Smooth muscle cell (in vitro differentiated cells): Measurements from ENCODE around the gene MYH6. TPM values are rescaled to one million over a fixed set of nuclear protein-coding genes. Genes with fewer than 3 reads are reported as not detected.
"Not testable (repeated sequence)": the region's sequence is repeated elsewhere in the genome, so short reads cannot be mapped to it uniquely, and the experiment has no call there.

Experiments used
- DNase-seq: peaks from one replicate; lab custom pipeline; 2025; ENCODE audit not compliant: unreplicated experiment; lab: John Stamatoyannopoulos, UW
- H2AFZ ChIP-seq: fragments of 200-600 bp; sonication (generic); 2 replicates; pipeline ENCODE4 v1.6.0; 2016; ENCODE audit warnings: antibody characterized with exemption, low read depth, mild to moderate bottlenecking
- H3F3A ChIP-seq: fragments of 200-600 bp; sonication (generic); 2 replicates; pipeline ENCODE4 v1.6.0; 2017; ENCODE audit warnings: antibody characterized with exemption, low read depth
- H3K27ac ChIP-seq: fragments of 200-600 bp; sonication (generic); 2 replicates; pipeline ENCODE4 v1.5.1; 2016; ENCODE audit warnings: low read depth, mild to moderate bottlenecking
- H3K27me3 ChIP-seq: fragments of 200-600 bp; sonication (generic); 2 replicates; pipeline ENCODE4 v1.6.1; 2016; ENCODE audit warnings: low read depth, mild to moderate bottlenecking
- H3K36me3 ChIP-seq: fragments of 200-600 bp; sonication (generic); 2 replicates; pipeline ENCODE4 v1.5.1; 2016; ENCODE audit warnings: low read depth
- H3K4me1 ChIP-seq: fragments of 200-600 bp; sonication (generic); 2 replicates; pipeline ENCODE4 v1.5.1; 2016; ENCODE audit warnings: low read depth
- H3K4me2 ChIP-seq: fragments of 200-600 bp; sonication (generic); 2 replicates; pipeline ENCODE4 v1.6.0; 2016; ENCODE audit warnings: mild to moderate bottlenecking
- H3K4me3 ChIP-seq: fragments of 200-600 bp; sonication (generic); 2 replicates; pipeline ENCODE4 v1.5.1; 2016; ENCODE audit warnings: mild to moderate bottlenecking
- H3K79me2 ChIP-seq: fragments of 200-600 bp; sonication (generic); 2 replicates; pipeline ENCODE4 v1.6.0; 2016; ENCODE audit warnings: low read depth, mild to moderate bottlenecking
- H3K9ac ChIP-seq: fragments of 200-600 bp; sonication (generic); 2 replicates; pipeline ENCODE4 v1.6.0; 2016; ENCODE audit warnings: low read depth
- H3K9me3 ChIP-seq: fragments of 200-600 bp; sonication (generic); replicated peaks from 2 replicates; pipeline ENCODE4 v1.5.1; 2016; ENCODE audit warnings: low read depth
- H4K20me1 ChIP-seq: fragments of 200-600 bp; sonication (generic); 2 replicates; pipeline ENCODE4 v1.6.0; 2016; ENCODE audit warnings: low read depth
- WGBS: methylation state at CpG from one replicate; pipeline ENCODE4 v1.1.7; 2016; ENCODE audit warnings: low lambda C conversion rate; 5-methylcytosine and 5-hydroxymethylcytosine counted together
- polyA plus RNA-seq: library from polyadenylated mRNA; unstranded; fragments of >200 nt; fragmentation: Nextera tagmentation; extraction: Ambion mirVana; gene quantifications from 2 replicates; pipeline ENCODE4 v1.2.1, GENCODE V29; 2016
- total RNA-seq: library from RNA; depleted of rRNA; stranded (reverse); fragments of >200 nt; gene quantifications from 2 replicates; pipeline ENCODE4 v1.2.3, GENCODE V29; 2014
- TF ChIP-seq, protein P1 (sequence below): fragments of 200-600 bp; sonication (generic); IDR thresholded peaks from 2 replicates; pipeline ENCODE4 v1.5.1; 2017; ENCODE audit warnings: borderline replicate concordance, mild to moderate bottlenecking, antibody characterized with exemption; ENCODE audit not compliant: insufficient read depth, poor library complexity, severe bottlenecking

The MYH6 gene
- total and polyA plus RNA-seq, 2 experiments from 2014 or later = 0.23 TPM; not detected in 1

GRCh38 chr14:23430723-23431085 is 22.6 kb upstream of the MYH6 start:
- no peak overlapping the region for H3K4me2 ChIP-seq
- no peaks in the 10 kb centered on the region for H3K36me3 ChIP-seq
- no peaks in the 10 kb centered on the region for H3K9me3 ChIP-seq
- H3K27me3 ChIP-seq = no peaks in the 10 kb centered on the region
- peaks cover 11% of the 10 kb centered on the region for H3K4me1 ChIP-seq
- WGBS = 43% methylated on average over 2 of the region's 2 CpGs
- H3K27ac ChIP-seq = no peak overlapping the region
- H3K9ac ChIP-seq = no peak overlapping the region
- no peak for DNase-seq
- H3K4me3 ChIP-seq = no peak overlapping the region
- H3K79me2 ChIP-seq = no peaks in the 10 kb centered on the region
- no peaks in the 10 kb centered on the region for H3F3A ChIP-seq
- TF ChIP-seq, protein P1, sequence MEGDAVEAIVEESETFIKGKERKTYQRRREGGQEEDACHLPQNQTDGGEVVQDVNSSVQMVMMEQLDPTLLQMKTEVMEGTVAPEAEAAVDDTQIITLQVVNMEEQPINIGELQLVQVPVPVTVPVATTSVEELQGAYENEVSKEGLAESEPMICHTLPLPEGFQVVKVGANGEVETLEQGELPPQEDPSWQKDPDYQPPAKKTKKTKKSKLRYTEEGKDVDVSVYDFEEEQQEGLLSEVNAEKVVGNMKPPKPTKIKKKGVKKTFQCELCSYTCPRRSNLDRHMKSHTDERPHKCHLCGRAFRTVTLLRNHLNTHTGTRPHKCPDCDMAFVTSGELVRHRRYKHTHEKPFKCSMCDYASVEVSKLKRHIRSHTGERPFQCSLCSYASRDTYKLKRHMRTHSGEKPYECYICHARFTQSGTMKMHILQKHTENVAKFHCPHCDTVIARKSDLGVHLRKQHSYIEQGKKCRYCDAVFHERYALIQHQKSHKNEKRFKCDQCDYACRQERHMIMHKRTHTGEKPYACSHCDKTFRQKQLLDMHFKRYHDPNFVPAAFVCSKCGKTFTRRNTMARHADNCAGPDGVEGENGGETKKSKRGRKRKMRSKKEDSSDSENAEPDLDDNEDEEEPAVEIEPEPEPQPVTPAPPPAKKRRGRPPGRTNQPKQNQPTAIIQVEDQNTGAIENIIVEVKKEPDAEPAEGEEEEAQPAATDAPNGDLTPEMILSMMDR = no peak
- H4K20me1 ChIP-seq = no peaks in the 10 kb centered on the region
- no peak overlapping the region for H2AFZ ChIP-seq

DNA sequence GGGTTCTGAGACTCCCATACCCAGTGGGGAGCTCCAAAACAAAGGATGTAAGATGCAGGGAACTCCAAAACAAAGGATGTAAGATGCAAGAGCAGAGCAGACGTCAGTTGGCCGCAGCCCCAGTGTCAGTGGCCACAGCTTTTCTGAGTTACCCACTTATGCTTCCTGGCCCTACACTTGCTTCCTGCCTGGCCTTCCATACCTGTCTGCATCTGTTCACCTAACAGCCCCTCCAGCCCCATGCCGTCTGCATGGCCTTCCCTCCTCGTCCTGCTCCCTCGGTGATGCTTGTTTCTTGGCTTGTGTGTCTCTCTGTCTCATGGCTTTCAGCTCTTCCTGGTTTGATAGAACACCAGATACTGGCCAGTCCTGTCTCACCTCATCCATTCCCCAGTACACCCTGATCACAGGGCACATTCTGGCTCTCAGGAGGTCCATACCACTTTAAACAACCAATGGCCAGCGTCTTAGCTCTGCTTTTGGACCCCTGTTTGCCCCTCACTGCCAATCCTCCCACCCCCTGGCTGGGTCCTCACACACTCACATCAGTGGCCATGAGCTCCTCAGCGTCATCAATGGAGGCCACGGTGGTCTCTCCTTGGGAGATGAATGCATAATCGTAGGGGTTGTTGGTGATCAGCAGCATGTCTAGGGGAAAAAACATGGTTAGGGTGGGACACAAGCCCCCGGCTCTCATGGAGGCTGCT is 22.1 kb upstream of the MYH6 start:
- 89% methylated on average over 10 of the region's 10 CpGs for WGBS
- no peak for DNase-seq
- TF ChIP-seq, protein P1 = no peak
- H3K27me3 ChIP-seq = no peaks in the 10 kb centered on the region
- no peak overlapping the region for H3K4me3 ChIP-seq
- H3K36me3 ChIP-seq = no peaks in the 10 kb centered on the region
- peak overlapping the region; percentile 47 for H3K9ac ChIP-seq
- H3K79me2 ChIP-seq = no peaks in the 10 kb centered on the region
- H4K20me1 ChIP-seq = no peaks in the 10 kb centered on the region
- no peak overlapping the region for H3K4me2 ChIP-seq
- no peak overlapping the region for H2AFZ ChIP-seq
- H3K27ac ChIP-seq = no peak overlapping the region
- no peaks in the 10 kb centered on the region for H3F3A ChIP-seq
- no peaks in the 10 kb centered on the region for H3K9me3 ChIP-seq
- peaks cover 7% of the 10 kb centered on the region for H3K4me1 ChIP-seq

DNA sequence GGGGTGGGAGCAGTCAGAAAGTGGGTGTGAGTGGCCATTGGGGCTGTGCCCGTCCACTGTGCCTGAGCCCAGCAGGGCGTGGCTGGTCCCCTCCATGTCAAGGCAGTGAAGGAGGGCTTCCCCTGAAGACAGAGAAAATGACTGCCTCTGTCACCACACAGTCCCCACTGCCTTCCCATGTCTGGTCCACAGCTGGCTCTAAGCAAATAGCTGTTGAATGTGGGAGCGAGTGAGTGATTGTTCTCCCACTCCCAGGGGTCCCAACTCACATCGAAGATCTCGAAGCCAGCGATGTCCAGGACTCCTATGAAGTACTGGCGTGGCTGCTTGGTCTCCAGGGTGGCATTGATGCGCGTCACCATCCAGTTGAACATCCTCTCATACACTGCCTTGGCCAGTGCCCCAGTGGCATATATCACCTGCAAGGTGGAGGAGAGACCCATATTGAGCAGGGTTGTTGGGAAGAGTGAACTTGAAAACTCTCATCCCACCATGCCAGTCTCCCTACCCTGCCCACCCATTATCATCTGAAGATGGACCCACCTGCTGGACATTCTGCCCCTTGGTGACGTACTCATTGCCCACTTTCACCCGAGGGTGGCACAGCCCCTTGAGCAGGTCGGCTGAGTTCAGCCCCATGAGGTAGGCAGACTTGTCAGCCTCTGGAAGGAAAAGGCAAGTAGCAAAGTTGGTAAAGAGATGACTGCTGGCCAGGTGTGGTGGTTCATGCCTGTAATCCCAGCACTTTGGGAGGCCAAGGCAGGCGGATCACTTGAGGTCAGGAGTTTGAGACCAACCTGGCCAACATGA is 20.8 kb upstream of the MYH6 start:
- no peaks in the 10 kb centered on the region for H3K36me3 ChIP-seq
- TF ChIP-seq, protein P1 = no peak
- no peaks in the 10 kb centered on the region for H4K20me1 ChIP-seq
- no peak overlapping the region for H3K27ac ChIP-seq
- no peak for DNase-seq
- H3K4me3 ChIP-seq = no peak overlapping the region
- no peak overlapping the region for H3K4me2 ChIP-seq
- no peak overlapping the region for H2AFZ ChIP-seq
- WGBS = 91% methylated on average over 13 of the region's 13 CpGs
- H3F3A ChIP-seq = no peaks in the 10 kb centered on the region
- H3K4me1 ChIP-seq = peaks cover 7% of the 10 kb centered on the region
- no peaks in the 10 kb centered on the region for H3K27me3 ChIP-seq
- H3K79me2 ChIP-seq = no peaks in the 10 kb centered on the region
- no peak overlapping the region for H3K9ac ChIP-seq
- H3K9me3 ChIP-seq = no peaks in the 10 kb centered on the region

GRCh38 chr14:23425798-23426197 is 17.7 kb upstream of the MYH6 start:
- not testable (repeated sequence) for H2AFZ ChIP-seq, H3K27ac ChIP-seq, DNase-seq, H3K36me3 ChIP-seq, H3K4me2 ChIP-seq, H3K4me3 ChIP-seq, H3K27me3 ChIP-seq, H3K9me3 ChIP-seq, H3K79me2 ChIP-seq, H3K9ac ChIP-seq, H3F3A ChIP-seq, H4K20me1 ChIP-seq, H3K4me1 ChIP-seq
- WGBS = 92% methylated on average over 6 of the region's 6 CpGs
